Stomach (tissue), 4 donors: ENCODE measurements around the gene PDE4B.

Experiments
- CTCF ChIP-seq, 7 experiments: fragments of 450-650 bp in 4 of 7; fragments of 200-600 bp in 3 of 7; sonication (generic) in 3 of 7; IDR thresholded peaks; one replicate each; pipeline ENCODE4 v1.5.1; 2016 to 2019; ENCODE audit warnings: antibody characterized with exemption in 7 of 7, control low read depth in 2 of 7, mild to moderate bottlenecking in 1 of 7
- POLR2A ChIP-seq, 4 donors: fragments of 450-650 bp; IDR thresholded peaks; one replicate each; pipeline ENCODE4 v1.6.1; 2016; ENCODE audit warnings: antibody characterized with exemption in 4 of 4, control low read depth in 2 of 4, mild to moderate bottlenecking in 1 of 4, moderate library complexity in 1 of 4
- POLR2AphosphoS5 ChIP-seq, 3 donors: sonication (generic); formaldehyde crosslinking; IDR thresholded peaks; one replicate each; pipeline ENCODE4 v1.6.1; 2016; ENCODE audit warnings: antibody characterized with exemption in 3 of 3

GRCh38 chr1:66152034-66152433 lies 359.3 kb downstream of the PDE4B start:
- TF ChIP-seq CTCF (IDR thresholded peaks at IDR 0.05) (no peak), POLR2A (IDR thresholded peaks at IDR 0.05) (no peak), POLR2AphosphoS5 (IDR thresholded peaks at IDR 0.05) (no peak)
